A549 treated with AZD9567 at 1 μM for 4 hours (cell line): ENCODE measurements around the gene SLC27A4. TPM values are rescaled to one million over a fixed set of nuclear protein-coding genes. Genes with fewer than 3 reads are reported as not detected.

ENCODE experiments used
- total RNA-seq: library from RNA; stranded (reverse); fragments of 200-300 nt; extraction: Qiagen RNA extraction; gene quantifications from 5 replicates; pipeline ENCODE4 v1.2.3, GENCODE V29; 2022; ENCODE audit not compliant: insufficient read depth

The SLC27A4 gene
- 37.7 to 51.0 TPM (median 46.1 TPM) in 5 replicates for total RNA-seq

GRCh38 chr9:128339761-128340690 lies at the start of gene SLC27A4:
Gene SLC27A4, plus strand, starts transcription at chr9:128340527. Its CDS starts 2,606 bp downstream, at chr9:128343133.

GRCh38 chr9:128322404-128323211 lies 17.7 kb upstream of the SLC27A4 start, which contains the start of the genes COQ4 and TRUB2:
Gene COQ4, plus strand, starts transcription at chr9:128322839. Its CDS starts 20 bp downstream, at chr9:128322859.
Gene TRUB2, minus strand, starts transcription at chr9:128322447. Its CDS starts 39 bp downstream, at chr9:128322408.

DNA sequence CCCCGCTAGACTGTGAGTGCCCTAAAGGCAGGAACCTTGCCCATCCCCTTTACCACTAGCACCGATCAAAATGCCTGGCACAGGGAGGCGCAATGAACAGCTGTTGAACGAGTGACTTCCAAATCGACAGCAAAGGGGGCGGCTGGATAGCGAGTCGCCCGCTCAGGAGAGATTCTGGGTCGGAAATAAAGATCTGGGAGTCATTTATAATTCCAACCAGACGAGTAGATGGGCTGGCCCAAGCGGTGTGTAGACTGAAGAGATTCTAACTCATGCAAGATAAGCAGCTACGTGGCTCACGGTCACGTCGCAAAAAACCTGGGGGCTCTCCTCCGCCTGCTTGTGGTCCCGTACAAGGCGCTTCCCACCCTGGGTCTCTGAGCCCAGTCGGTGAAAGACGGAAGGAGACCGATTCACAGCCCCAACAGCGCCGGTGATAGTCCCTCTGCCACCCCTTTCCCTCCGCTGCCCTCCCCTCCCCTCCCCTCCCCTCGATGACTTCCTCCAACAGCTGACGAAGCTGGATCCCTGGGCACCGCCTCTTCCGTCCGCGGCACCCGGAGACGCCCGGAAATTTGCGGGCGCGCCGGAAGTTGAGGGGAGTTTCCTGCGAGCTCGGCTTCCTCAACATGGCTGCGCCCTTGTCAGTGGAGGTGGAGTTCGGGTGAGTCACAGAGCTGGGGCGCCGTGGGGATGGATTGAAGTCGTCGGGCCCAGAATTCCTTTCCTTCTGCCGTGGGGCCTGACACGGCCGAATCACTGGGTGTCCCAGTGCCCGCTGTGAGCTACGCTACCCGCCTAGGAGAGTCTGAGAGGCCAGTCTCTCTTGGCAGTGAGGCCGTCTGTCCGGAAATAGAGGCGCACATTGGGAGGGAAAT lies 30.7 kb downstream of the SLC27A4 start, which contains the start of gene URM1:
URM1 (plus strand) TSS at position 623 of the 878 bp plus-strand sequence; CDS start at position 630, 7 bp downstream.

Other genes with a start within 250 kb of the SLC27A4 start
- gene PTGES2, start 212.8 kb upstream of the SLC27A4 start, total RNA-seq, result 75.3 to 103 TPM (median 98.9 TPM) in 5 replicates
- gene LCN2, start 191.1 kb upstream of the SLC27A4 start, total RNA-seq, result 2.9 to 6.8 TPM (median 3.9 TPM) in 5 replicates
- 47.1 to 75.1 TPM (median 62.3 TPM) in 5 replicates for gene BBLN, start 180.3 kb upstream of the SLC27A4 start, total RNA-seq
- 67.2 to 92.6 TPM (median 81.2 TPM) in 5 replicates for gene CIZ1, start 149.0 kb upstream of the SLC27A4 start, total RNA-seq
- gene DNM1, start 137.1 kb upstream of the SLC27A4 start, total RNA-seq, result 80.2 to 85.7 TPM (median 83.0 TPM) in 5 replicates
- 39.6 to 53.2 TPM (median 47.6 TPM) in 5 replicates for gene GOLGA2, start 64.5 kb upstream of the SLC27A4 start, total RNA-seq
- gene SWI5, start 64.3 kb upstream of the SLC27A4 start, total RNA-seq, result 36.3 to 45.7 TPM (median 44.4 TPM) in 5 replicates
- gene TRUB2, start 18.1 kb upstream of the SLC27A4 start, total RNA-seq, result 35.5 to 51.7 TPM (median 48.0 TPM) in 5 replicates
- gene COQ4, start 17.7 kb upstream of the SLC27A4 start, total RNA-seq, result 57.5 to 66.0 TPM (median 60.2 TPM) in 5 replicates
- 77.4 to 87.0 TPM (median 80.7 TPM) in 5 replicates for gene URM1, start 30.8 kb downstream of the SLC27A4 start, total RNA-seq
- gene CERCAM, start 80.3 kb downstream of the SLC27A4 start, total RNA-seq, result 36.6 to 40.1 TPM (median 37.5 TPM) in 5 replicates
- gene ODF2, start 115.5 kb downstream of the SLC27A4 start, total RNA-seq, result 26.3 to 30.4 TPM (median 27.3 TPM) in 5 replicates
- gene GLE1, start 164.2 kb downstream of the SLC27A4 start, total RNA-seq, result 30.0 to 35.5 TPM (median 30.7 TPM) in 5 replicates
- 137 to 174 TPM (median 162 TPM) in 5 replicates for gene SPTAN1, start 212.1 kb downstream of the SLC27A4 start, total RNA-seq